Tibial artery (tissue), 4 donors: ENCODE results near the gene TNFSF18.

ENCODE experiments used
- DNase-seq, 2 donors: peaks; one replicate each; pipeline ENCODE4 v3.0.0-alpha.2; 2019
- H3K27ac ChIP-seq, 2 donors: fragments of 200-600 bp; sonication (generic) in 1 of 2; 1 replicate in 1 of 2; 2 replicates in 1 of 2; pipeline ENCODE4 v1.5.1; 2018 to 2019; ENCODE audit warnings: mild to moderate bottlenecking in 1 of 2
- H3K27me3 ChIP-seq, 2 donors: fragments of 200-600 bp; sonication (generic) in 1 of 2; one replicate each; pipeline versions ENCODE4 v1.5.1 to v1.6.0; 2016 to 2019
- H3K36me3 ChIP-seq, 3 donors: fragments of 200-600 bp; sonication (generic) in 2 of 3; one replicate each; pipeline ENCODE4 v1.5.1; 2016 to 2019; ENCODE audit warnings: mild to moderate bottlenecking in 2 of 3
- H3K4me1 ChIP-seq, 4 donors: fragments of 200-600 bp; sonication (generic) in 2 of 4; 1 replicate in 3 of 4; 2 replicates in 1 of 4; pipeline ENCODE4 v1.5.1; 2016 to 2019
- H3K4me3 ChIP-seq, 2 donors: fragments of 200-600 bp; sonication (generic) in 1 of 2; 1 replicate in 1 of 2; 2 replicates in 1 of 2; pipeline ENCODE4 v1.5.1; 2018 to 2019; ENCODE audit warnings: mild to moderate bottlenecking in 2 of 2
- H3K9me3 ChIP-seq, 3 donors: fragments of 200-600 bp; sonication (generic) in 1 of 3; one replicate each; pipeline ENCODE4 v1.5.1; 2016 to 2019
- intact Hi-C: fragments of 100-400 bp; cut with DNase I; formaldehyde crosslinking; loops from one replicate; pipeline ENCODE4 v1.15.0; 2023; ENCODE audit warnings: low total_unique reads
- TF ChIP-seq, protein P1 (sequence below), 2 experiments: fragments of 200-600 bp in 1 of 2; fragments of 450-650 bp in 1 of 2; IDR thresholded peaks; one replicate each; pipeline ENCODE4 v1.5.1; 2017 to 2019; ENCODE audit warnings: antibody characterized with exemption in 2 of 2, mild to moderate bottlenecking in 1 of 2, moderate library complexity in 1 of 2

The TNFSF18 gene

GRCh38 chr1:172991674-172992400, 58.9 kb downstream of the TNFSF18 start:
- no peak for DNase-seq
- no peak overlapping the region for H3K27ac ChIP-seq
- H3K4me3 ChIP-seq: no peak overlapping the region
- intact Hi-C loops: no loop called here
- H3K36me3 ChIP-seq: no peaks in the 10 kb centered on the region
- no peaks in the 10 kb centered on the region for H3K9me3 ChIP-seq
- H3K4me1 ChIP-seq: no peaks in the 10 kb centered on the region
- no peaks in the 10 kb centered on the region for H3K27me3 ChIP-seq
- TF ChIP-seq, protein P1, sequence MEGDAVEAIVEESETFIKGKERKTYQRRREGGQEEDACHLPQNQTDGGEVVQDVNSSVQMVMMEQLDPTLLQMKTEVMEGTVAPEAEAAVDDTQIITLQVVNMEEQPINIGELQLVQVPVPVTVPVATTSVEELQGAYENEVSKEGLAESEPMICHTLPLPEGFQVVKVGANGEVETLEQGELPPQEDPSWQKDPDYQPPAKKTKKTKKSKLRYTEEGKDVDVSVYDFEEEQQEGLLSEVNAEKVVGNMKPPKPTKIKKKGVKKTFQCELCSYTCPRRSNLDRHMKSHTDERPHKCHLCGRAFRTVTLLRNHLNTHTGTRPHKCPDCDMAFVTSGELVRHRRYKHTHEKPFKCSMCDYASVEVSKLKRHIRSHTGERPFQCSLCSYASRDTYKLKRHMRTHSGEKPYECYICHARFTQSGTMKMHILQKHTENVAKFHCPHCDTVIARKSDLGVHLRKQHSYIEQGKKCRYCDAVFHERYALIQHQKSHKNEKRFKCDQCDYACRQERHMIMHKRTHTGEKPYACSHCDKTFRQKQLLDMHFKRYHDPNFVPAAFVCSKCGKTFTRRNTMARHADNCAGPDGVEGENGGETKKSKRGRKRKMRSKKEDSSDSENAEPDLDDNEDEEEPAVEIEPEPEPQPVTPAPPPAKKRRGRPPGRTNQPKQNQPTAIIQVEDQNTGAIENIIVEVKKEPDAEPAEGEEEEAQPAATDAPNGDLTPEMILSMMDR (IDR thresholded peaks at IDR 0.05): no peak

DNA sequence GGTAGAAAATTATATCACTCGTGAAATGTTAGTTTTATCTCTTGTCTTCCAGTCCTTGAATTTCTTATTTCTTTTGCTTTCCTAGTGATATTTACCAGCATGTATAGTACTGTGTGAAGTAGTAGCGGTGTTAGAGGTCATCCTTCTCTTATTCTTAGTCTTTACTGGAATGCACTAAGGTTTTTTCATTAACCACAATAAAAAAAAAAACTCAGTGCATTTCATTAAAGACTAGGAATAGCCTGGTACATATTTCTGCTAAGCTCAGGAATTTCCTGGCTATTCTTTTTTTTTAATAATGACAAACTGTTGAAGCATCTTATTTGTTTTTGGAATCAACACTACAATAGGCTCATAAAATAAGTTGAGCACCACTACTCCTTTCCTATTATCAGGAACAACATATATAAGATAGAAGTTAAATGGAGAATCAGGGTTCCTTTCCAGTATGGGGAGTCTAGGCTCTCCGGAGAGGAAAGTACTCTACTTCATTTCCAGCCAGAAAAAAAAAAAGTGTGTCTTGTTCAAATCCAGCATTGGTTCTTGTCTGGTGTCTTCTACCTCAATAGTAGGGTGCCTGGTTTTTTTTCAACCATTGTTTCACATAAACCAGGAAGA, 60.0 kb downstream of the TNFSF18 start:
- Histone ChIP-seq H3K4me1 (no peaks in the 10 kb centered on the region), H3K36me3 (no peaks in the 10 kb centered on the region), H3K9me3 (no peaks in the 10 kb centered on the region), H3K27me3 (no peaks in the 10 kb centered on the region), H3K27ac (no peak overlapping the region), H3K4me3 (no peak overlapping the region)
- intact Hi-C loops: no loop called here
- TF ChIP-seq, protein P1 (IDR thresholded peaks at IDR 0.05): no peak
- no peak for DNase-seq
